Pons (tissue), 1 donor: ENCODE measurements around the gene LATS1.

Source experiments
- DNase-seq: peaks from one replicate; pipeline ENCODE4 v3.0.0-alpha.2; 2016; ENCODE audit warnings: low spot score

The LATS1 gene

GRCh38 chr6:149660028-149660427 is 57.9 kb downstream of the LATS1 start:
- DNase-seq = no peak

GRCh38 chr6:149657441-149657840 is 60.5 kb downstream of the LATS1 start:
- no peak for DNase-seq

- no peak for DNase-seq
Measured at GRCh38 chr6:149651056-149651455, 66.8 kb downstream of the LATS1 start.

GRCh38 chr6:149648148-149649145 is 69.5 kb downstream of the LATS1 start, which contains the start of gene KATNA1:
KATNA1 (minus strand) TSS chr6:149648714; CDS start chr6:149638547, 10,167 bp downstream.
- DNase-seq = peak; percentile 78

- DNase-seq = no peak
Measured at GRCh38 chr6:149646599-149646998, 71.3 kb downstream of the LATS1 start.

- no peak for DNase-seq
Measured at GRCh38 chr6:149642829-149643580, 74.9 kb downstream of the LATS1 start.

- no peak for DNase-seq
Measured at GRCh38 chr6:149636124-149636523, 81.8 kb downstream of the LATS1 start.

- no peak for DNase-seq
Measured at GRCh38 chr6:149634315-149634714, 83.6 kb downstream of the LATS1 start.

GRCh38 chr6:149628875-149629510 is 88.9 kb downstream of the LATS1 start:
- peak; percentile 54 for DNase-seq

GRCh38 chr6:149627672-149628071 is 90.2 kb downstream of the LATS1 start:
- DNase-seq = no peak

GRCh38 chr6:149615805-149616204 is 102.1 kb downstream of the LATS1 start:
- DNase-seq = no peak

GRCh38 chr6:149614337-149614736 is 103.6 kb downstream of the LATS1 start:
- no peak for DNase-seq

- DNase-seq = no peak
Measured at GRCh38 chr6:149608381-149608982, 109.4 kb downstream of the LATS1 start.
